Thoracic aorta (tissue), 2 donors: ENCODE results near the gene COL11A1. TPM values are rescaled to one million over a fixed set of nuclear protein-coding genes. Genes with fewer than 3 reads are reported as not detected.

Experiments used
- ATAC-seq: fragments of 150-250 bp; one replicate; pipeline ENCODE4 v1.8.0; 2017; ENCODE audit warnings: low read depth; ENCODE audit not compliant: insufficient number of reproducible peaks, low FRiP score
- DNase-seq: peaks from one replicate; pipeline ENCODE4 v3.0.0-alpha.2; 2020; ENCODE audit warnings: low spot score
- H3K27ac ChIP-seq, 2 donors: fragments of 200-600 bp; sonication (generic); 1 replicate in 1 of 2; 2 replicates in 1 of 2; pipeline ENCODE4 v1.5.1; 2016; ENCODE audit warnings: mild to moderate bottlenecking in 2 of 2, moderate library complexity in 2 of 2
- H3K27me3 ChIP-seq: fragments of 200-600 bp; sonication (generic); replicated peaks from 2 replicates; pipeline ENCODE4 v1.6.0; 2016; ENCODE audit warnings: mild to moderate bottlenecking; ENCODE audit not compliant: insufficient read depth
- H3K36me3 ChIP-seq: fragments of 200-600 bp; sonication (generic); one replicate; pipeline ENCODE4 v1.5.1; 2016
- H3K4me1 ChIP-seq, 2 donors: fragments of 200-600 bp; sonication (generic); 1 replicate in 1 of 2; 2 replicates in 1 of 2; pipeline versions ENCODE4 v1.5.1 to v1.6.0; 2016; ENCODE audit warnings: low read depth in 2 of 2, mild to moderate bottlenecking in 1 of 2; ENCODE audit not compliant: control insufficient read depth in 1 of 2
- H3K4me3 ChIP-seq: fragments of 200-600 bp; sonication (generic); 2 replicates; pipeline ENCODE4 v1.5.1; 2016; ENCODE audit warnings: mild to moderate bottlenecking
- H3K9me3 ChIP-seq: fragments of 200-600 bp; sonication (generic); 2 replicates; pipeline ENCODE4 v1.5.1; 2016
- CTCF ChIP-seq: fragments of 200-600 bp; sonication (generic); IDR thresholded peaks from one replicate; pipeline ENCODE4 v1.5.1; 2019; ENCODE audit warnings: antibody characterized with exemption
- total RNA-seq, 2 donors: library from RNA; depleted of rRNA; stranded (reverse); fragments of >200 nt; gene quantifications; one replicate each; pipeline versions ENCODE4 v1.1.0 to v1.2.3, GENCODE V29; 2016

The COL11A1 gene
- total RNA-seq, 2 donors from 2014 or later: 0.07 TPM; not detected in 1

GRCh38 chr1:103107741-103108375 is 464 bp downstream of the COL11A1 start:
- Histone ChIP-seq H3K27me3 (no peaks in the 10 kb centered on the region), H3K4me1 (peaks cover 4 to 20% of the 10 kb centered on the region in 2 donors), H3K9me3 (no peaks in the 10 kb centered on the region), H3K4me3 (peak overlapping the region; percentile 71), H3K36me3 (no peaks in the 10 kb centered on the region), H3K27ac (no peak overlapping the region)
- no peak for TF ChIP-seq CTCF
- no peak for DNase-seq
- ATAC-seq: no peak

GRCh38 chr1:103106426-103107341 is 1.6 kb downstream of the COL11A1 start:
- peak overlapping the region; percentile 71 for H3K4me3 ChIP-seq
- H3K36me3 ChIP-seq: no peaks in the 10 kb centered on the region
- no peaks in the 10 kb centered on the region for H3K9me3 ChIP-seq
- no peak for TF ChIP-seq CTCF
- no peaks in the 10 kb centered on the region for H3K27me3 ChIP-seq
- H3K27ac ChIP-seq: no peak overlapping the region
- no peak for DNase-seq
- peaks cover 4 to 20% of the 10 kb centered on the region in 2 donors for H3K4me1 ChIP-seq
- peak; percentile 32 for ATAC-seq

GRCh38 chr1:103101399-103101798 is 6.9 kb downstream of the COL11A1 start:
- Histone ChIP-seq H3K4me3 (no peak overlapping the region), H3K27ac (no peak overlapping the region), H3K27me3 (no peaks in the 10 kb centered on the region), H3K36me3 (no peaks in the 10 kb centered on the region), H3K9me3 (no peaks in the 10 kb centered on the region), H3K4me1 (no peaks in the 10 kb centered on the region)
- ATAC-seq (no peak), DNase-seq (no peak)
- no peak for TF ChIP-seq CTCF

- ATAC-seq: no peak
- Histone ChIP-seq H3K4me3 (no peak overlapping the region), H3K4me1 (no peaks in the 10 kb centered on the region), H3K9me3 (no peaks in the 10 kb centered on the region), H3K27ac (no peak overlapping the region), H3K27me3 (no peaks in the 10 kb centered on the region), H3K36me3 (no peaks in the 10 kb centered on the region)
- DNase-seq: no peak
- TF ChIP-seq CTCF: no peak
Observed at GRCh38 chr1:103089221-103089620, 19.1 kb downstream of the COL11A1 start.

- no peaks in the 10 kb centered on the region for H3K27me3 ChIP-seq
- no peak for TF ChIP-seq CTCF
- H3K4me1 ChIP-seq: no peaks in the 10 kb centered on the region
Observed at GRCh38 chr1:103087256-103087655, 21.1 kb downstream of the COL11A1 start.

More at GRCh38 chr1:103087256-103087655, 21.1 kb downstream of the COL11A1 start:
- Histone ChIP-seq H3K36me3 (no peaks in the 10 kb centered on the region), H3K4me3 (no peak overlapping the region), H3K9me3 (no peaks in the 10 kb centered on the region), H3K27ac (no peak overlapping the region)
- ATAC-seq (no peak), DNase-seq (no peak)
